NB4 (cell line): ENCODE data around the gene PNMA1.

Experiments used
- DNase-seq: peaks from one replicate; pipeline ENCODE4 v3.0.0; 2010; ENCODE audit warnings: low read depth
- H3K4me3 ChIP-seq: one replicate; pipeline ENCODE4 v1.5.1; 2011; ENCODE audit warnings: mild to moderate bottlenecking, low read depth, low read length, moderate library complexity
- MAX ChIP-seq: IDR thresholded peaks from 2 replicates; pipeline ENCODE4 v1.6.1; 2011; ENCODE audit warnings: low read depth, low read length
- MYC ChIP-seq: IDR thresholded peaks from 2 replicates; pipeline ENCODE4 v1.6.1; 2011; ENCODE audit warnings: low read depth, low read length
- POLR2A ChIP-seq: IDR thresholded peaks from 2 replicates; pipeline ENCODE4 v1.6.1; 2011; ENCODE audit warnings: mild to moderate bottlenecking; ENCODE audit not compliant: insufficient read length; ENCODE audit errors: extremely low read depth
- TF ChIP-seq, protein P1 (sequence below): IDR thresholded peaks from one replicate; pipeline ENCODE4 v1.5.1; 2012; ENCODE audit warnings: low read depth, low read length

The PNMA1 gene

GRCh38 chr14:73728717-73729330 lies 14.6 kb upstream of the PNMA1 start:
- no peak overlapping the region for H3K4me3 ChIP-seq
- DNase-seq = peak; percentile 92
- no peak for TF ChIP-seq POLR2A
- no peak for TF ChIP-seq MAX
- TF ChIP-seq, protein P1, sequence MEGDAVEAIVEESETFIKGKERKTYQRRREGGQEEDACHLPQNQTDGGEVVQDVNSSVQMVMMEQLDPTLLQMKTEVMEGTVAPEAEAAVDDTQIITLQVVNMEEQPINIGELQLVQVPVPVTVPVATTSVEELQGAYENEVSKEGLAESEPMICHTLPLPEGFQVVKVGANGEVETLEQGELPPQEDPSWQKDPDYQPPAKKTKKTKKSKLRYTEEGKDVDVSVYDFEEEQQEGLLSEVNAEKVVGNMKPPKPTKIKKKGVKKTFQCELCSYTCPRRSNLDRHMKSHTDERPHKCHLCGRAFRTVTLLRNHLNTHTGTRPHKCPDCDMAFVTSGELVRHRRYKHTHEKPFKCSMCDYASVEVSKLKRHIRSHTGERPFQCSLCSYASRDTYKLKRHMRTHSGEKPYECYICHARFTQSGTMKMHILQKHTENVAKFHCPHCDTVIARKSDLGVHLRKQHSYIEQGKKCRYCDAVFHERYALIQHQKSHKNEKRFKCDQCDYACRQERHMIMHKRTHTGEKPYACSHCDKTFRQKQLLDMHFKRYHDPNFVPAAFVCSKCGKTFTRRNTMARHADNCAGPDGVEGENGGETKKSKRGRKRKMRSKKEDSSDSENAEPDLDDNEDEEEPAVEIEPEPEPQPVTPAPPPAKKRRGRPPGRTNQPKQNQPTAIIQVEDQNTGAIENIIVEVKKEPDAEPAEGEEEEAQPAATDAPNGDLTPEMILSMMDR = peak; percentile 87
- TF ChIP-seq MYC = peak; percentile 48; the same call in 1 of the 2 replicates

GRCh38 chr14:73727166-73727565 lies 13.0 kb upstream of the PNMA1 start:
- no peak for DNase-seq
- no peak for TF ChIP-seq MYC
- TF ChIP-seq, protein P1 = no peak
- TF ChIP-seq POLR2A = no peak
- no peak for TF ChIP-seq MAX
- no peak overlapping the region for H3K4me3 ChIP-seq

DNA sequence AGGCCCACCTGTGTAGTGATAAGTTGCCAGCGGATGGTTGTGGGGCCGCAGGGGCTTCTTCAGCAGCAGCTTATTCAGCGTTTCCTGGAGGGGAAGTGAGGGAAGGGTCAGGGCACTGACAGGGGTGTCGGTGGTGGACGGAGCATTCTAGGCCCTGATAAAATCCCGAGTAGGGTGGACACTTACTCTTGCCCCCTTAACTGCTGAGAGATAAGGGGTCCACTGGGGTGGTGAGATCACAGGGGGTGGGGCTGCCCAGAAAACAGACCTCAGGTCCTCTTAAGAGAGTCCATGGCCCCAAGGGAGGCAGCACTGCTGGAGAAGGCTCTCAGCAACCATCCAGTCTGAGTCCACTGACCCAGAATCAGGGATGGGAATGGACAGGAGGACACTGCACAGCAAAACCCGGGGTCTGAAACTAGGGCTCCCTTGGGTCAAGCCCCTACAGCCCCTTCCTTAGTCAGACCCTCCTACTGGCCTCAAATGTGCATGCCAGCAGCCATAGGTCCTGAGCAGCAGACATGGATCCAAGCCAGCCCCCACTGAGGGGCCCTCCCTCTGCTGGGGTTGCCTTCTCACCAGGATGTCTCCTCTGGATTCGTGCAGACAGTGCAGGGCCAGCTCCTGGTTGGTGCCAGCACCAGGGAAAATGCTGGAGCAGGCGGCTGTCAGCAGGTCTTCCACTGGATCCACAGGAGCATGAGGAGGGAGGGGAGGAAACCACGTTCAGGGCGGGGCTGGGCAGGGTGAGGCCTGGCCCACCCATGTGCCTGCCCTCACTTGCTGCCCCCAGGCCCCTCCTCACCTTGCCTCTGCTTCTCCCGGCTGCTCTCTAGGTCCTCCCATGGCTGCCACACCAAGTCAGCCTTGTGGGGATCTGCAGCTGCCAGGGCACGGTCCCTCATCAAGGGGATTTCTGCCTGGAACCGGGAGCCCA lies 12.1 kb upstream of the PNMA1 start:
- no peak for DNase-seq
- TF ChIP-seq MAX (no peak), POLR2A (no peak), MYC (no peak)
- TF ChIP-seq, protein P1 = no peak
- H3K4me3 ChIP-seq = no peak overlapping the region

DNA sequence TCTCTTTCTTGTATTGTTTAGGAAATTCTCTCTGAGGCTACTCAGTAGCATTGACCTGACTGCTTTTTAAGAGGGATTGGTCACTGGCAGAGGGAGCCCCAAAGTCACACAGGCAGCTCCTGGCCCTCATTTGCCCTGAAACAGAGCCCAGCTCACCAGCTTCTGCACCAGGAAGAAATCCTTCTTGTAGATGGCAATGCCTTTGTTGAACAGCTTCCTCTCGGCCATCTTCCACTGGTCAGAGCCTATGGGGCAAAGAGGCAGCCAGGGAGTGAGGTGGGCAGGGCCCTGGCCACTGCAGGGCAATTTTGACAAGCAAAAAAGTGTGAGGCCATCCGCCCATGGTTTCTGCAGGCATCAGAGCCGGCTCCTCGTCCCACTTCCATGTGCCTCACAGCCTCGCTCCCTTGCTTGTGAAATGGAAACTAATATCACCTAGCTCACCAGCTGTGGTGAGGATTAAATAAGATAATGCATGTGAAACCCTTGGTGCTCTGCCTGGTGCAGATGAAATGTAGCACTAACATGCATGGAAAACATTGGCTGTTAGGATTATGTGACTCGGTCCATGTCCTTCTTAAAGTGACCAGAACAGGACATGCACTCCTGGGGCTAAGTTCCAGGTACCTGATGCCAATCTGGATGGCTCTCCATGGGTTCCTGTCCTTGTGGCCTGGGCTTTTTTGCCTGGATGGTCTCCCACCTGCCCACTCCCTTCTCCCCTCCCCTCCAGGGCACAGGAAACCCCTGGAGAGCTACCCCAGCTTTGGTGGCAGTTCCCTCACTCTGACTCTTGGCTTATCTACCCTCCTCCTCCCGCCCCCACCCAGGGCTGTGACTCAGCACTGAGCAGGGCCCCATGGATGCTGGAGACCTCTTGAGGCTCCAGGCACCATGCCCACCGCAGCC lies 11.2 kb upstream of the PNMA1 start:
- DNase-seq = peak; percentile 58
- no peak overlapping the region for H3K4me3 ChIP-seq
- TF ChIP-seq, protein P1 = no peak

- no peak for TF ChIP-seq MAX
- no peak for TF ChIP-seq POLR2A
- TF ChIP-seq, protein P1 = no peak
- no peak for TF ChIP-seq MYC
- DNase-seq = no peak
- H3K4me3 ChIP-seq = no peak overlapping the region
These were observed 10.5 kb upstream of the PNMA1 start for GRCh38 chr14:73724696-73725095.
